GM19397 (cell line): ENCODE results near the gene DNAJB8.
A peak's percentile ranks its signal among the peaks of the same experiment; 100 is the strongest.

Experiments used
- ATAC-seq: cut with Tn5 transposase; IDR thresholded peaks from one replicate; pipeline ENCODE4 v1.9.1; 2021; ENCODE audit warnings: mild to moderate bottlenecking, moderate library complexity; ENCODE audit not compliant: unreplicated experiment

DNAJB8 gene

DNA sequence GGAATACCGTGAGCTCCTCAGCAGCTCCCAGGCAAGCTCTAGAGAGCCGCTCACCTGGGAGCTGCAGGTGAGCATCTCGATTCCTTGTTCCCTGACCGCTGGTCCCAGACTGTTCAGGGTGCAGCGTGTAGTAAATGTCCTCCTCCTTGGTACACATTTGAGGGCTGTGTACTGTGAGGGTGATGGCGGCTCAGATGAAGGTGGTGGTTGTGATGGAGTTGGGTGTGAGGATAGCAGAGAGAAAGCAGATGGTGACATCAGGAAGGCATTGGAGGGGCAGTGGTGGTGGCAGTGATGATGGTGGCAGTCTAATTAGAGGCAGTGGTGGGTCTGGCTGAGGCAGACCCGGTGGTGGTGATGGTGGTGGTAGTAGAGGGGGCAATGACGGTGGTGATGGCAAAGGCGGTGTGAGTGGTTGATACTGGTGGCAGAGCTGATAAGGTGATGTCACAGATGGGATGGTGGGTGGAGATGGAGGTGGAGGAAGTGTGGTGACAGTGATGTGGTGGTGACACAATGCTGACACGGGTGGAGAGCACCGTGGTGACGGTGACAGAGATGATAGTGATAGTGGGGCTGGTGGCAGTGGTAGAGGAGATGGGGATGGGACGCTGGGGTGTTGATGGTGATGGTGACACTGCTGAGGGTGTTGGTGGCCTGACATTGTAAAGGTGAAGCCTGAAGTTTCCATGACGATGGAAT is at the start of gene DNAJB8:
TSS of gene DNAJB8 (minus strand) at position 51 of the 702 bp plus-strand sequence. CDS start 3,645 bp downstream, outside the sequence.
- no peak for ATAC-seq

- ATAC-seq, result no peak
Measured at GRCh38 chr3:128515967-128516366, 49.3 kb upstream of the DNAJB8 start.

- no peak for ATAC-seq
Measured at GRCh38 chr3:128508852-128509251, 42.2 kb upstream of the DNAJB8 start.

- no peak for ATAC-seq
Measured at GRCh38 chr3:128506754-128507153, 40.1 kb upstream of the DNAJB8 start.

DNA sequence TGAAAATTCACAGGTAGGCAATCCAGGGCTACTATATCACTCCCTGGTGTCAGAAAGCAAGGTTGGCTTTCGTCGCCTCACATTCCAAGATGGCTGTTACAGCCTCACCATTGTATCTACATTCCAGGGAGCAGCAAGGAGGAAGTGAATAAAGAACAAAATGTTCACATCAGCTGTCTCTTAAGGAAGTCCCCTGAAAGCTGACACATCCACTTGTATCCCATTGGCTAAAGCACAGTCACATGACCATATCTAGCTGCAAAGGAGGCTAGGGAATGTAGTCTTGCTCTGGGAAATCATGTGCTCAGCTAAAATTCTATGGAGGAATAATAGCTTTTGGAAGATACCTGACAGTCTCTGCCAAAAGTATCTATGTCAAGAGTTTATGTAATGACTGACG is 39.1 kb upstream of the DNAJB8 start:
- no peak for ATAC-seq

- no peak for ATAC-seq
Measured at GRCh38 chr3:128504963-128505730, 38.5 kb upstream of the DNAJB8 start.

- no peak for ATAC-seq
Measured at GRCh38 chr3:128504533-128504915, 37.8 kb upstream of the DNAJB8 start.

DNA sequence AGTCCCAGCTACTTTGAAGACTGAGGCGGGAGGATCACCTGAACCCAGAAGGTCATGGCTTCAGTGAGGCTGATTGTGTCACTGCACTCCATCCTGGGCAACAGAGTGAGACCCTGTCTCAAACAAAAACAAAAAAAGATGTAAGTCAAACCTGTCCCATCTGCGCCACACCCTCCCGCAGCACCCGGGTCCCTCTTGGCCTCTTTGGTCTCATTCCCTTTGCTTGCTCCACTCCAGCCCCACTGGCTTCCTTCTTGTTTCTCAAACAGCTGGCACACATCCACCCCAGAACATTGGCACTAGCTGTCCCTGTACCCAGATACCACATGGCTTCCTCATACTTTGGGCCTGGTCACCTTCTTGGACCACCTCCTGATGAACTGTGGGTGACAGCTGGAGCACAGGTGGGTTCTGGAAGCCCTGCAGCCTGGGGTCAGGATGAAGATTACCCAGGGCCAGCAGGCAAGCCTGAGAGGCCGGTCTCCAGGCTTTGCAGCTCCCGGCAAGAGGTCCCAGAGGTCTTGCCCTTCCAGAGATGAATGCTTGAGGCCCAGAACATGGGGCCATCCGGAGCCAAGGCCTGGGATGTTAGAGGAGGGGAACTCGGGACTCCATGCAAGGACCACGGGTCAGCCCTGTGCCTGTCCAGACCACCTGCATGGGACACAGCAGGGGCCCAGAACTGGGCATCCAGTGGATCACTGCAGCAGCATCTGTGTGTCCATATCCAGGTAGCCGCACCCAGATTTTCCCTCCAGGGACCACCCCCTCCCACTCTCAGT is 37.3 kb upstream of the DNAJB8 start:
- ATAC-seq, result no peak

DNA sequence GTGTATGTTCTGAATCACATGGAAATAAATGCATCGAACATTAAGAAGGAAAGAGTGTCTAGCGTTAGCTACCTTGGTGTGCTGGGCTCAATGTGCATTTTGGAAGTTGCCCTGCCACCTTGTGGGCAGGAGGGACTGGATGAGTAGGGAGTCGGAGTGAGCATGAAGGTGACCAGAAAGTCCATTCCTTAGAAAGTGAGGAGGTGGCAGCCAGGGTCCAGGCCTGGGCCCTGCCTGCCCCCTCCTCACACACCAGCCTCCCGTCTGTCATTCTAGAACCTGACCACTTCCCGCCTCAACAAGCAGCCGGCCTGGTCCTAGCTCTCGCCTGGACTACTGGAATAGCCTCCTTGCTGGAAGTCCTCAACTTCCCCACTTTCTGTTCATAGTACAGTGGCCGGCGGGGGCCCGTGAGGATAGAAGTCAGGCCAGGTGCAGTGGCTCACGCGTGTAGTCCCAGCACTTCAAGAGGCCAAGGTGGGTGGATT is 36.5 kb upstream of the DNAJB8 start:
- no peak for ATAC-seq

GRCh38 chr3:128502712-128503111 is 36.0 kb upstream of the DNAJB8 start:
- ATAC-seq, result no peak

GRCh38 chr3:128501431-128501830 is 34.7 kb upstream of the DNAJB8 start:
- ATAC-seq, result no peak

GRCh38 chr3:128500556-128500955 is 33.9 kb upstream of the DNAJB8 start:
- ATAC-seq, result no peak

DNA sequence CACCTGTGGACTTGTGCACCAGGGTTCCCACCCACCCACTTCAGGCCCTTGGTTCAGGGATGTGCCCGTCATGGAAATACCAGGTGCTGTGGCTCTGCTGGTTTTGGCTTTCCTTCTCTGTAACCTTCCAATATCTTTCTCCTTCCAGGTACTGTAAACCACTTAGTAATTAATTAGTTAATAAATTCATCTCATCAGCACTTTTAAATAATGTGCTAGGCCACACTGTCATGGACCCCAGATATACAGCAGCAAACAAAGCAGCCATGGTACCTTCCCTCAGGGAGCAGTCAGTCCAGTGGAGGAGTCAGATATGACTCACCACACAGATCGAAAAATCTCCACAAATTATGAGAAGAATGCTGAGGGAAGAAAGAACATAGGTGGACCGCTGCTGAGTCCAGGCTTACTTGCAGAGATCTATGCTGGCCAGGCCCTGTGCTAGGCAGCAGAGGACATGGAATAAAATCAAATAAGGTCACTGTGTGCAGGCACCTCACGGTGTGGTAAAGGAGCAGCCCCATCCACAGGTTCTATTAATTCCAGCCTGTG is 33.1 kb upstream of the DNAJB8 start:
- no peak for ATAC-seq

DNA sequence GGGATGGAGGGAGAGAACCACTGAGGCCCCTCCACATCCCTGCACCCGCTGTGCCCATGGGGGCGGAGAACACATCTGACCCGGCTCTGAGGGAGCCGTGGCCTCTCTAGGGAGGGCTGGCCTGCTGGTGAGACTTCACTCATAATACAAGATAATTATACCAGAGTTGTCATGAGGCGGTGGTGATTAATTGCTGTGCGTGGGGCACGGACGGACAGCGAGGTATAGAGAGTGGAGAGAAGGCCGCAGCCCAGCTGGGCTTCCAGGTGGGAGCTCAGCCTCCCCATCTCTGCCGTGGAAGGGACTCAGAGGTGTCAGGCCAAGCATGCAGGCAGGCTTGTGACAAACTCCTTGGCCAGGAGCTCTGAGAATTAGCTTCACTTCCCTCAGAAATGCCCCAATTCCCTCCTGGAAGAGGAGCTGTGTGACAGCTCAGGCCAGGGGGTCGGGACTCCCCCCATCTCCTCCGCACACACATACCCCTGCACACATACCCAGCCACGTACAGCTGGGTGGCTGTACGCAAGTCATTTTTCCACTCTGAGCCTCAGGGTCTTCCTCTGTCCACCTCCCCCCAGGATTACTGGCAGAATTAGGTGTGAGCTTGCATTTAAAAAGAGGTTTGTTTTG is 32.3 kb upstream of the DNAJB8 start:
- no peak for ATAC-seq

GRCh38 chr3:128498127-128498626 is 31.5 kb upstream of the DNAJB8 start:
- no peak for ATAC-seq

DNA sequence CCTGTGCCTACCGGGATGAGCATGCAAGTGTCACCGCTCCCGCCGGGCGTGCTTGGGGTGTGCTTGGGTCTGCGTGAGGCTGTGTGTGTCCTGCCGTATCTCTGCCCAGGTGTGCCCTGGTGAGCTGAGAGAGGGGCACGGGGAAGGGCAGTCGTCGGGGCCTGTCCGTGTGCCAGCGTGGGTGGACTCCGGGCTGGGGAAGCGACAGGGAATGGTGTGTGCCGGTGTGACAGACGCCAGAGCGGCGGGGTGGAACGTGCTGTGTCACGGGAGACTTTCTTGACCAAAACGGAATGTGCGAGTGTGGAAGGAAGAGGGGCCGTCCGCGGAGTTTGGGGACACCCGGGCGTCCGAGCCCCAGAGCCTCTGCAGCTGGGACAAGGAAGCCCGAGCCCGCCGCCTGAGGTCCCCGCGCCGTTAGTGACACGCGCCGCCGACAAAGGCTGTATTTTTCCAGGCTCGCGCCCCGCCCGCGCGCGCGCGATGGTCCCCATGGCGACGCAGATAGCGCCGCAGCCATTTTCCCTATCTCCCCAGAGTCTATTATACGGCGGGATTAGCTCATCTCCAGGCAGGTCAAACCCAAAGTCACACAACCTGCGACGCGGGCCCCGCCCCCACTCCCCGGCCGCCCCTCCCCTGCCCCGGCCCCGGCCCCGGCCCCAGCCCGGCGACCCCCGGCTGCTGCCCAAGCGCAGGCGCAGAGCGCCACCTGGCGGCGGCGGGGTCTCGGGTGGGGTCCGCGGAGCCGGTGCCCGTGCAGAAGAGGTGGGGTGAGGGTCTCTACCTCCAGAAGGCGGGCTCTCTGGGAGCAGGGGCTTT is 30.8 kb upstream of the DNAJB8 start:
- peak; percentile 53 for ATAC-seq

- no peak for ATAC-seq
Measured at GRCh38 chr3:128496602-128497304, 30.1 kb upstream of the DNAJB8 start.

DNA sequence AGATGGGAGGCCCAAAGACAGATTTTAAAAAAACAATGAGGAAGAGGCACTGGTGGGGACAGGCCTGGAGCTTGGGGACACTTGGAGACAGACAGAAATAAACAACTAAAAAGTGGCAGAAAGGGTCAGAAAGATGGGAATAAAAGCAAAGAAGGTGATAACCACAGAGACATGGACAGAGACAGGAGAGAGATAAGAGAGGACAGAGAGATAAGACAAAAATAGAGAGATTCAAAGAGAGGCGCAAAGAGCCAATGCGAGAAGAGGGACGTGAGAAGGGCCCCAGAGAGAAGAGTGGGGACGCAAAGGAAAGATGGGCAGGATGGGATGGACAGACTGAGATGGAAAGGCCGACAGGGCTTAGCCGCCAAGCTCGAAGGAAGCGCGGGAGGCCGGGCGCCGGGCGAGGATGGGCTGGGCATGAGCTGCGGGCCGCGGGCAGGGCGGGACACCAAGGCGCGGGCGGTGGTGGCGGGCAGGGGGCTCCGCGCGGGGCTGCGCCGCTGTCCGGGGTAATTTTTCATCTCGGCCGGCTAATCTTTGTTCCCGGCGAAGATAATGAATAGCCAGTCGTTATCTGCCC is 29.4 kb upstream of the DNAJB8 start:
- ATAC-seq, result no peak
